Amniotic epithelial cell (primary cell): Measurements from ENCODE around the gene TTC23.
A peak's percentile ranks its signal among the peaks of the same experiment; 100 is the strongest.

Experiments used
- DNase-seq: peaks from one replicate; pipeline ENCODE4 v3.0.0-alpha.2; 2010; ENCODE audit warnings: low read depth

TTC23 gene

GRCh38 chr15:99102332-99103235 is 146.8 kb downstream of the TTC23 start:
- no peak for DNase-seq

- no peak for DNase-seq
Measured at GRCh38 chr15:99101501-99101900, 147.9 kb downstream of the TTC23 start.

DNA sequence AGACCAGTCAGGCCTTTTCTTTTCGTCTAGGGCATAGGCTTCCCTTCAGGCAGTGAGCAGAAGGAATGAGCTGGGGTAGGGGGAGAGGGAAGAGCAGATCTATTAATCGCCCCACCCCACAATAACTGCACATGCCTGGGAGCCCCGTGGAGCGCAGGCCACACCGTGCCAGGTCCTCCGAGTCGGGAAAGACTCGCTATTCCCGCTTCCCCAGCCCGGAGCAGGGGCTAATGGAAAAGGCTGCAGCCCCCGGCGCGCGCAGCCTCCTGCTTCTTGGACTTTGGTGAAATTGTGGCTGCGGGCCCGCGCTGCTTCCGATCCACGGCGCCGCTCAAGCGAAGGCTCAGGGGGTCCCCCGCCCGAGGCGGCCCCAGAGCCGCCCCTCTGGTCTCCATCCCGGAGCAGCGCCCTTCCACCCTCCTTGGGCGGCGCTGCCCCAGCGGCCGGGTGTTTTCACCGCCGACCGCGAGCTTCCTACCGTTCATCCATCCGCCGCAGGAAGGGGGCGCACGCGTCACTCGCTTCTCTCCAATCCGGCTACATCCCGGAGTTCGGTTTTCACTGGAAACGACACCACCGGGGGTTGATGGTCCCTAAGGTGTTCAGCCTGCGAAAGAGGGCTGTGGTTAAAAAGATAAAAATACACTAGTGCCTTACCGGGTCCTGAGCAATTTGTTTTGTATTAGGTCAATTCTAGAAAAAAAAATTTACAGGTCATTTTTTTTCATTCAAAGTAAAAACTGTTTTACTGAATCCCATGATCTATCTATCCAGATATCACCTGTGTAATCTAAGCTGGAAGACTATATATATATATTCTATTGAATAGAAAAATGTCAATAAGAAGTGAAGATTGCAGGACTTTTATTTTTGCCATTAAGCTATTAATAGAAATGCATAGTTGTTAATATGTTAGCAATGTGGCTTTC is 148.9 kb downstream of the TTC23 start:
- DNase-seq = peak; percentile 63

GRCh38 chr15:99099661-99100060 is 149.7 kb downstream of the TTC23 start:
- DNase-seq = no peak

DNA sequence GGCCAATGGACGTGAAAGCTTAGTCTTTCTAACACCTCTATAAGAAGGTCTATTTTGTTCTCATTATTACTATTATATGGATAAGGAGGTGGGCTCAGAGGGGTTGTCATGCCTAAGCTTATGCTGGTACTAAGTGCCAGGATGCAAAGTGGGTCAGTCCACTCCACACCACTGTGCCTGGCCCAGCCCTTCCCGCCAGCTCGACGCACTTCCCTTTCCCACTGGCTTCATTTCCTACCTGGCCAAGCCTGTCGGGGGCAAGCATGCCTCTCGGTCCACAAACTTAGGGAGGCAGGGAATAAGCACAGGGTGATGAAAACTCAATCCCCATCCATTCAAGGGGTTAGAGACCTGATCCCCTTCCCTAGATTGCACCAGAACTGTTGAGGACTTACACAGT is 150.4 kb downstream of the TTC23 start:
- no peak for DNase-seq

- no peak for DNase-seq
Measured at GRCh38 chr15:99098426-99098825, 151.0 kb downstream of the TTC23 start.

DNA sequence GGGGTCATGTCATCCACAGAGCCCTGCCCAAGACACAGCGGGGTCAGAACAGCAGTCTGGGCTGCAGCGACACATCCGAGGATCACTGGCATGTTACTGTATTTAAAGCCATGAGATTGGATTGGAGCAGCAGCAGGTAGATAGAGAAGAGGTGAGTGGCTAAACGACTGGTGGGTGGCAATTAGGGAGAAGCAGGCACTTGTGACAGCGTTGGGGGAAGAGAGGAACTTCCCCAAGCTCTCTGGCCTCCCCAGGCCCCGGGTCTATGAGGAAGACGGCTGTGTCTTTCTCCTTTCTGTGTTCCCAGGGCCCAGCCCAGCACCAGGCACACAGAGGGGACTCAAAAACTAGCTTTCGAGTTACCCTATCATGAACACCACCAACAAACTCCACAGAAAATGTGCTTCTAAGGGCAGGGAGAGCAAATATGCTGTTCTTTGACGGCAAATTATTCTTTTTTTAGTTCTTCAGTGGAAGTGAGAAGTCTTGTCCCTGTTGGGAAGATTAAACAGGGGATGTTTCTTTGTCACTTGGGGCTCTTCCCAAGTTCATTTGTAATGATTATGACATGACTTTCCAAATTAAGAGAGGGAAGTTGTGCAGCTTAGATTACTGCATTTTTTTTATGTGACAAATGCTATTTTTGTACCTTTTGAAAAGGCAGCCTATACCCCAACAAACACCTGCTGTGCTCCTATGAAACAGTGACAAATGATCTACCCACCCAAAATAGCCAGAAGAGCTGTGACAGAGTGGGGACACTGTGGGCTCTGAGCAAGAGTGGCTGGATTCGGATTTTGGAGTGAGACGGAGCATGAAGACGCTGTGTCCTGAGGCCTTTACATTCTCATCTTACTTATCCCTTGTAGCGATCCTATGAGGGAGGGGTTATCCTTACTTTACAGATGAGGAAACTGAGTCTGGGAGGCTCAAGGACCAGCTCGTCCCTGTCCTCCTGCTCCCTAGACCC is 151.7 kb downstream of the TTC23 start:
- DNase-seq = no peak

DNA sequence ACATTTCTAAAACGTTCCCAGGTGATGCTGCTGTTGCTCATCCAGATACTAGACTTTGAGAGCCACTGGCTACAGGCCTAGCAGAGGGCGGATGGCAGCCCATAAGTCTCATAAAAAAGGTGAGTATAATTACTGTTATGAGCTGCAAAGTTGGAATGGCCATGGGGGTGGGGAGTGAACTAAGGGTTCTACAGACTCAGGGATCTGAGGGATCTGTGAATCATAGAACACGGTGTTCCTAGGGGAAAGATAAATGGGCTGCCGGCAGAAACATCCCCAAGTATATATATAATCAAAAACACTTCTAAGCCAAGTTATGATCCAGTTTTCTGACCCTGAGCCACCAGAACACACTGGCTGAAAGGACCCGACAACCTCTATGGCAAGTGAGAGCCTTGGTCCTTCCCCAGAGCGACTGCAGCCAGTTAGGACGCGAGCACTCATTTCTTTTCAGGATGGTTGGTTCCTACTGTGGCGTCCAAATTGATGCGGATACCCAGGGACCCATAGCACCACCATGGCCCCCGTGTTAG is 152.4 kb downstream of the TTC23 start:
- DNase-seq = peak; percentile 88

DNA sequence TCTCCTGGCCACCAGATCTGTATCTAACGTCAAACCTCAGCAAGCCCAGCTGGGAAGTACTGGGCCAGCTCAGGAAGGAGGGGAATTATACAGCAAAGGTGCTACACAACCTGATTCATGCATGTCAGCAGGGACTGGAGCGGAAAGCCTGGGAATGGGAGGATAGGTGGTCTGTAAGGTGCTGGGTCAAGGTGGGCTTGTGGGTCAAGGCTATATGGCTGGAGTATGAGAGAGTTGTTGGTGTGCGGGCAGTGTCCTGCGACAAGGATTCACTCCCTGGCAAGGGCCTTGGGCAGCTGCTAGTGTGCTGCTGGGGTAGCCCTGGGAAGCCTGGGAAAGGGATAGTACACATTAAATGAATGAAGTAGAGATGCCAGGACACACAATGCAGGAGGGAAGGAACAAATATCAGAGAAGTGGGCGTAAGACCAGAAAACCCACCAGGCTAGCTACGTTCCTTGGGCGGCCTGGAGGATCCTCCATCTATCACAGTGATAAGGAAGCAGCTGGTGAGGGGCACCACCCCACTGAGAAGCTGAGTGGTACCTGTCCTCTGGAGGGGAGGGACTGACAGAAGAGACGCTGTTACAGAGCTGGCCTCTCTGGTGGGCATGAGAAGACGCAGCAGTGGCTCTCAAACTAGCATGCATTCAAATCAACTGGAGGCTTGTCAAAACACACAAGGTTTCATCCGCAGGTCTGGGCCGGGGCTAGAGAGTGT is 153.0 kb downstream of the TTC23 start:
- no peak for DNase-seq

DNA sequence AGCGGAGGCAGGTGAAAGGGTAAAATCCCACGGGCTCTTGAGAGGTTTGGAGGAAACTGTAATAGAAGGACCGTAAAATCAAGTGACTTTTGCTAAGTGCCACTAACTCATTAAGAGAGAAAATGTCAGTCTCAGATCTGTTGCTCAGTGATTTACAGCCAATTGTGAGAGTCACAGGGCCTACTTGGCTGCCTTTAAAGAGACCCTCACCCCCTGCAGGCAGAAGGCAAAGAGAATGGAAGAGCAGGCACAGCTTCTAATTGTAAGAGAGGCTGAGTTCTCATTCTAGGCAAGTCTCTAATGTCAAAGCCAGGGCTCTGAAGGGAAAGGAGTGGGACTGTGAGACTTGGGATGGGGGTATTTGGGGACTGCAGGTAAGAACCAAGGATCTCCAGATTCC is 153.8 kb downstream of the TTC23 start:
- DNase-seq = no peak

DNA sequence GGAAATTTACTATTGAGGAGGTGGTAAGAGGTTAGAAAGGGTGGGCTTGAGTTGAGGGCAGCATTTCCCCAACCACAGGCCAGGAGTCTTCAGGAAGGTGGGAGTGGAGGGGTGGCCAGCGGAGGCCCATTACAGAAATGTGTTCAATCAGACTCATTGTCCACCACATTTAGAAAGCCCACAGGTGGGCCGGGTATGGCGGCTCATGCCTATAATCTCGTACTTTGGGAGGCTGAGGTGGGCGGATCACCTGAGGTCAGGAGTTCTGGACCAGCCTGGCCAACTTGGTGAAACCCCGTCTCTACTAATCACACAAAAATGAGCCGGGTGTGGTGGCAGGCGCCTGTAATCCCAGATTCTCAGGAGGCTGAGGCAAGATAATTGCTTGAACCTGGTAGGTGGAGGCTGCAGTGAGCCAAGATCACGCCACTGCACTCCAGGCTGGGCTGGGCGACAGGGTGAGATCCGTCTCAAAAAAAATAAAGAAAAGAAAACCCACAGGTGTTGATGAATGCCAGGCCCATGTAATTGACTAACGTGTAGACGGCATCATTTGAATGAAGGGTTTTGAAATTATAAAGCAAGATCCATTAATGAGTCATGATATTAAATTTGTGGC is 156.7 kb downstream of the TTC23 start:
- no peak for DNase-seq

GRCh38 chr15:99090938-99091337 is 158.4 kb downstream of the TTC23 start:
- no peak for DNase-seq

GRCh38 chr15:99090011-99090699 is 159.2 kb downstream of the TTC23 start:
- no peak for DNase-seq

GRCh38 chr15:99087405-99087943 is 161.9 kb downstream of the TTC23 start:
- no peak for DNase-seq

DNA sequence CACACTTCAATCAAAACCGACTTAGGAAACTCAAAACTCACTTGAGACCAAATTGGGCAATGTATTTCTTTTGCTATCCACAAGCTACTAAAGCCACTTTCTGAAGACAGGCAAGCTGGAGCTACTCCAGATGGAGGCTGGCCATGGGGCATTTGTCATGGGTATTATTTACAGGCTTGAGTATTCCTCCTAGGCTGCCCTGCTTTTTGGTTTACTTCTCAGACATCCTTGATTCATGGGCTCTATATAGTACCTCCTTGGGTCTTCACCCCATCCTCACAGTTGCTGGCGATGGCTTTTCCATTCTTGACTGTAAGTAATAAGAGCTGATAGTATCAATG is 163.1 kb downstream of the TTC23 start:
- no peak for DNase-seq
